GM10248 (cell line): ENCODE results near the gene DYNC1H1.
A peak's percentile ranks its signal among the peaks of the same experiment; 100 is the strongest.

Experiments used
- CTCF ChIA-PET: fragments of 300-600 bp; sonication (Branson Sonifier 250); formaldehyde crosslinking; extraction: SDS; loops from one replicate; lab custom pipeline; 2021; ENCODE audit warnings: antibody characterized with exemption; lab: Yijun Ruan, JAX
- POLR2A ChIA-PET: fragments of 350-650 bp; sonication (Branson Sonifier 250); formaldehyde crosslinking; extraction: SDS; loops from one replicate; lab custom pipeline; 2020; ENCODE audit warnings: antibody characterized with exemption; lab: Yijun Ruan, JAX
- DNase-seq: peaks from one replicate; pipeline ENCODE4 v3.0.0; 2012; ENCODE audit errors: extremely low spot score
- TF ChIP-seq, protein P1 (sequence below): IDR thresholded peaks from 2 replicates; pipeline ENCODE4 v1.5.1; 2012; ENCODE audit warnings: mild to moderate bottlenecking, low read depth; ENCODE audit errors: extremely low read depth, missing control alignments, control extremely low read depth

The DYNC1H1 gene

DNA sequence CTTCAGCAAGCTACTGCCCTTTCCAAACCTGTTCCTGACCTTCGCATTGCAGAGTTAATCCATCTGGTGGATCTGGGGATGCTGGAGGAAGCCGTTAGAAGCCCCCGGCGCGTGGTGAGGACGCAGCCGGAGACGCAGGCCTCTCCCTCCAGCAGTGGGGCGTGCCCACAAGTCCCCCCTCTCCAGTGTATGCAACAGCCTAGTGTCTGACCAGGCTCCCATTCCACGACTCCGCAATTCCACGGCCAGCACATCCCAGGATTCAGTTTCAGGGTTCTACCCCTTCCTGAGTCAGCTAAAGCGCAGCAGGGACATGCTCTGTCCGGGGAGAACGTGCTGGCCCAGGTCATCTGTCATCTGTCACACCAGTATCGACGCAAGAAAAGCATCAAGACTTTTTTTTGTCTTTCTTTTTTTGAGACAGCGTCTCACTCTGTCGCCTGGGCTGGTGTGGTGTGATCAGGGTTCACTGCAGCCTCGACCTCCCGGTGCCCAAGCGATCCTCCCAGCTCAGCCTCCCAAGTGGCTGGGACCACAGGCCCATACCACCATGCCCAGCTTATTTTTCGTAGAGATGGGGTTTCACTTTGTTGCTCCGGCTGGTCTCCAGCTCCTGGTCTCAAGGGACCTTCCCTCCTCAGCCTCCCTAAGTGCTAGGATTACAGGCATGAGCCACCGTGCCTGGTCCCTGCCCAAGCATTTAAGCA, 8.0 kb upstream of the DYNC1H1 start:
- ChIA-PET CTCF (interaction anchor here (2.7 kb wide), 1 partner anchor 359 kb away, joined by 14 read pairs; no protein-coding TSS in a partner anchor), POLR2A (interaction anchor here (0.6 kb wide), 1 partner anchor 81 kb away, joined by 7 read pairs; no protein-coding TSS in a partner anchor)
- TF ChIP-seq, protein P1, sequence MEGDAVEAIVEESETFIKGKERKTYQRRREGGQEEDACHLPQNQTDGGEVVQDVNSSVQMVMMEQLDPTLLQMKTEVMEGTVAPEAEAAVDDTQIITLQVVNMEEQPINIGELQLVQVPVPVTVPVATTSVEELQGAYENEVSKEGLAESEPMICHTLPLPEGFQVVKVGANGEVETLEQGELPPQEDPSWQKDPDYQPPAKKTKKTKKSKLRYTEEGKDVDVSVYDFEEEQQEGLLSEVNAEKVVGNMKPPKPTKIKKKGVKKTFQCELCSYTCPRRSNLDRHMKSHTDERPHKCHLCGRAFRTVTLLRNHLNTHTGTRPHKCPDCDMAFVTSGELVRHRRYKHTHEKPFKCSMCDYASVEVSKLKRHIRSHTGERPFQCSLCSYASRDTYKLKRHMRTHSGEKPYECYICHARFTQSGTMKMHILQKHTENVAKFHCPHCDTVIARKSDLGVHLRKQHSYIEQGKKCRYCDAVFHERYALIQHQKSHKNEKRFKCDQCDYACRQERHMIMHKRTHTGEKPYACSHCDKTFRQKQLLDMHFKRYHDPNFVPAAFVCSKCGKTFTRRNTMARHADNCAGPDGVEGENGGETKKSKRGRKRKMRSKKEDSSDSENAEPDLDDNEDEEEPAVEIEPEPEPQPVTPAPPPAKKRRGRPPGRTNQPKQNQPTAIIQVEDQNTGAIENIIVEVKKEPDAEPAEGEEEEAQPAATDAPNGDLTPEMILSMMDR: no peak
- DNase-seq: no peak

DNA sequence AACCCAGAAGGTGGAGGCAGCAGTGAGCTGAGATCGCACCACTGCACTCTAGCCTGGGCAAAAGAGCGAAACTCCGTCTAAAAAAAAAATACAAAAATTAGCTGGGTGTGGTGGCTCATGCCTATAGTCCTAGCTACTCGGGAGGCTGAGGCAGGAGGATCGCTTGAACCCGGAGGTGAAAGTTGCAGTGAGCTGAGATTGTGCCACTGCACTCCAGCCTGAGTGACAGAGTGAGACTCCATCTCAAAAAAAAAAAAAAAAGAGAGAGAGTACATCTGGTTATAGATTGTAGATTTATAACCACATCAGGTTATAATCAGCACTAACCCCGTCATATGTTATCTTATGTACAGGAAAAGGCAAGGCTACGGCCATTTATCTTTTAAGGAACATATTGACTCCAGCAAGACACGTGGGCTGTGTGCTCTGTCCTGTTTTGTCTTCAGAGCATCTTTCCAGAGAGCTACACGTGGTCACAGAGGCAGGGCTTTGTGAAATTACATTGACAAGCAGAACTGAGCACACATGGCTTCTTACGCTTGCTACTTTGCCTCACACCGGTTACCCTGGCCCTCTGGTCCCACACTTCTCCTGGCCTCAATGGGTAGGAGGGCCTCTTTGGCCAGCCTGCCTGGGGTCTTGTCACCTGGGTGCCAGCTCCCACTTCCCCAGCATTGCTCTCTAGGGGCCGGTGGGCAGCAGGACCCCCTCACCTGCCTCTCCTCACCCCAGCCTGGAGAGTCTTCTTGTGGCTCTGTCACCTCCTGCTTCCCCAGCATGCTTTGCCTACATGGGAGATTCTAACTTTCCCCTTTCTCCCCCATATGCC, 6.8 kb upstream of the DYNC1H1 start:
- TF ChIP-seq, protein P1: no peak
- DNase-seq: no peak
- CTCF ChIA-PET: interaction anchor here (1.1 to 2.7 kb wide), 3 partner anchors 186 to 358 kb away, joined by 3 to 14 read pairs (median 4); no protein-coding TSS in a partner anchor
- POLR2A ChIA-PET: no interaction called here

DNA sequence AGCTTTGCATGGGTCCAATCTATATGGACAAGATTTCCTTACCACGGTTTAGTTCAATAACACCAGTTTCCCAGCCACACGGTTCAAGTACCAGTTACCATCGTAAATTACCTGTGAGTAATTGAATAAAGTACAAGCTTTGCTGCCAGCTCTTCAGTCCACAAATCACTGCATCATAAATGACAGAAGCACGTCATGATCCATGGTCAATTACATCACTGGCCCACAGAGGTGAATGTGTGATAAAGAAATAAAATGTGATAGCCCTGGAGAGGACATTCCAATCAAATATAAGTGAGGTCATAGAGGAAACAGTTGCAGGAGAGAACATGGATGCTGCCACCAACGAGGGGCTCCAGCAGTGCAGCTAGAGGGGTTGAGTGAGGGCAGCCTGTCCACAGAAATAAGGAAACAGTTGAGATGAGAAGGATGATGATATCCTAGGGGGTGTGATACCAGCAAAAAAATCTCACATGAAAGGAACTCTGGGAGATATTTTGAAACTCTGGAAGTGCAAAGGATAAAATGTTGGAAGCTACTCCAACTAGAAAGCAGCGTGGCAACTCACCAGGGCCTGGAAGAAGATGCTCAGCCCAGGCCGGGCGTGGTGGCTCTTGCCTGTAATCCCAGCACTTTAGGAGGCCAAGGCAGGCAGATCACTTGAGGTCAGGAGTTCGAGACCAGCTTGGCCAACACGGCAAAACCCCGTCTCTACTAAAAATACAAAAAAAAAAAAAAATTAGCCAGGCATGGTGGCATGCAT, 5.8 kb upstream of the DYNC1H1 start:
- no peak for DNase-seq
- TF ChIP-seq, protein P1: no peak
- ChIA-PET POLR2A (no interaction called here), CTCF (interaction anchor here (1.1 to 2.7 kb wide), 3 partner anchors 187 to 357 kb away, joined by 3 to 14 read pairs (median 4); no protein-coding TSS in a partner anchor)

DNA sequence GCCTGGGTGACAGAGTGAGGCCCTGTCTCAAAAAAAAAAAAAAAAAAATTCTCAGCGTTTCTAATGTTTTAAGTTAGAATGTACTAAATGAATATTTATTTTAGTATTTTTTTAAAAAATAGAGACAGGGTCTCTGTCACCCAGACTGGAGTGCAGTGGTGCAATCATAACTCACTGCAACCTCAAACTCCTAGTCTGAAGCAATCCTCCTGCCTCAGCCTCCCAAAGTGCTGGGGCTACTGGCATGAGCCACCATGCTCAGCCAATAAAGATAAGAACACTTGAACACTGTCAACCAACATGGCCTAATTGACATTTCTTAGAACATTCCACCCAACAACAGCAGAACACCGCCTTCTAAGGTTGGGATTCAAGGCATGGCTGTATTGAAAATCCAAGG, 5.1 kb upstream of the DYNC1H1 start:
- no peak for DNase-seq
- CTCF ChIA-PET: interaction anchor here (0.7 to 3.3 kb wide), 7 partner anchors 8 to 357 kb away, joined by 3 to 20 read pairs (median 6); no protein-coding TSS in a partner anchor
- TF ChIP-seq, protein P1: no peak
- POLR2A ChIA-PET: no interaction called here

DNA sequence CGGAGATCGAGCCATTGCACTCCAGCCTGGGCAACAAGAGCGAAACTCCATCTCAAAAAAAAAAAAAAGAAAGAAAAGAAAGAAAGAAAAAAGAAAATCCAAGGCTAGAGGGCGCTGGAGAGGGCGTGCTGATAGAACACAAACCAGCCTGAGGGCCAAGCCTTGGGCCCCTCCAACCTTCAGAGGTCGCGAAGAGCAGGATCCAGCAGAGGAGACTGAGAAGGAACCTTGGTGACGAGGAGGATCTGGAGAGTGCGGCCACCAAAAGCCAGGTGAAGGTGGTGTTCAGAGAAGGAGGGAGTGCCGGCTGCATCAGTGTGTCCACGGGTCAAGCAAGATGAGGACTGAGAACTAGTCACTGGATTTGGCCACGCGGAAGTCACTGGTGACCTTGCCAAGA, 4.1 kb upstream of the DYNC1H1 start:
- ChIA-PET CTCF (interaction anchor here (0.7 to 4.0 kb wide), 12 partner anchors 9 to 356 kb away, joined by 3 to 20 read pairs (median 6); no protein-coding TSS in a partner anchor), POLR2A (no interaction called here)
- DNase-seq: no peak
- TF ChIP-seq, protein P1: peak; percentile 24
